ENCODE results near the gene TP53BP2. TPM values are rescaled to one million over a fixed set of nuclear protein-coding genes. Genes with fewer than 3 reads are reported as not detected.

Gene TP53BP2
- total RNA-seq, 2 donors from 2014 or later: 53.6 to 59.8 TPM

DNA sequence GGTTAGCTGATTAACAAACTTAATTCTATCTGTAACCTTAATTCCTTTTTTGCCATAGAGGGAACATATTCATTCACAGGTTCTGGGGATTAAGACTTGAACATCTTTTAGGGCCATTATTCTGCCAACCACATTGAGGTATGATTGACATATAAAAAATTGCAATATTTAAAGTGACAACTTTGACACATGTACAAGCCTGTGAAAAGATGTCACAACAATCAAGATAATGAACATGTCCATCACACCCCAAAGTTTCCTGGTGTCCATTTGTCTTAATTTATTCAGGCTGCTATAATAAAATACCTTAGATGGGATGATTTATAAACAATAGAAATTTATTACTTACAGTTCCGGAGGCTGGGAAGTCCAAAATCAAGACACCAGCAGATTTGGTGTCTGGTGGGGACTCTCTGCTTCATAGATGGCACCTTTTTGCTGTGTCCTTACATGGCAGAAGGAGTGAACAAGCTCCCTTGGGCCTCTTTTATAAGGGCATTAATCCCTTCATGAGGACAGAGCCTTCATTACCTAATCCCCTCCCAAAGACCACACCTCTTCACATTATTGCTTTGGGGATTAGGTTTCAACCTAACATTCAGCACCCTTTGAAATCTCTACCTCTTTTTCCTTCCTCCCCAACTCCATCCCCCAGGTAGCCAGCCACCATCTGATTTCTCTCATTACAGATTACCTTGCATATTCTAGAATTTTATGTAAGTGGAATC is 33.0 kb upstream of the TP53BP2 start:
- TF ChIP-seq, protein P1, sequence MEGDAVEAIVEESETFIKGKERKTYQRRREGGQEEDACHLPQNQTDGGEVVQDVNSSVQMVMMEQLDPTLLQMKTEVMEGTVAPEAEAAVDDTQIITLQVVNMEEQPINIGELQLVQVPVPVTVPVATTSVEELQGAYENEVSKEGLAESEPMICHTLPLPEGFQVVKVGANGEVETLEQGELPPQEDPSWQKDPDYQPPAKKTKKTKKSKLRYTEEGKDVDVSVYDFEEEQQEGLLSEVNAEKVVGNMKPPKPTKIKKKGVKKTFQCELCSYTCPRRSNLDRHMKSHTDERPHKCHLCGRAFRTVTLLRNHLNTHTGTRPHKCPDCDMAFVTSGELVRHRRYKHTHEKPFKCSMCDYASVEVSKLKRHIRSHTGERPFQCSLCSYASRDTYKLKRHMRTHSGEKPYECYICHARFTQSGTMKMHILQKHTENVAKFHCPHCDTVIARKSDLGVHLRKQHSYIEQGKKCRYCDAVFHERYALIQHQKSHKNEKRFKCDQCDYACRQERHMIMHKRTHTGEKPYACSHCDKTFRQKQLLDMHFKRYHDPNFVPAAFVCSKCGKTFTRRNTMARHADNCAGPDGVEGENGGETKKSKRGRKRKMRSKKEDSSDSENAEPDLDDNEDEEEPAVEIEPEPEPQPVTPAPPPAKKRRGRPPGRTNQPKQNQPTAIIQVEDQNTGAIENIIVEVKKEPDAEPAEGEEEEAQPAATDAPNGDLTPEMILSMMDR (conservative IDR thresholded peaks at IDR 0.05): no peak
- no peaks in the 10 kb centered on the region for H3K27me3 Mint-ChIP-seq (ENCODE audit: insufficient read depth)
- 100% methylated on average over 1 of the region's 1 CpG for WGBS, 2 experiments (ENCODE audit: insufficient coverage in 1 of 2, insufficient read length in 1 of 2)
- DNase-seq: no peak
- no peak overlapping the region for H3K27ac Mint-ChIP-seq
- H3K4me3 Mint-ChIP-seq: no peak overlapping the region
- peaks cover 23% of the 10 kb centered on the region for H3K9me3 Mint-ChIP-seq
- Histone ChIP-seq H3K4me3 (ENCODE audit: low read length) (no peak overlapping the region), H3K9me3 (ENCODE audit: control insufficient read depth, low read length) (peaks cover 30% of the 10 kb centered on the region), H3K27me3 (ENCODE audit: control insufficient read depth, insufficient read depth, low read length, poor library complexity, severe bottlenecking) (no peaks in the 10 kb centered on the region), H3K9ac (ENCODE audit: extremely low read depth, low read length, poor library complexity, severe bottlenecking) (no peak overlapping the region), H3K27ac (ENCODE audit: low read depth, low read length) (no peak overlapping the region), H3K4me1 (ENCODE audit: control insufficient read depth, insufficient read depth, low read length) (no peaks in the 10 kb centered on the region), H3K36me3 (ENCODE audit: control insufficient read depth, insufficient read depth, low read length) (no peaks in the 10 kb centered on the region)
- H3K4me1 Mint-ChIP-seq: no peaks in the 10 kb centered on the region
- H3K36me3 Mint-ChIP-seq (ENCODE audit: low read depth): no peaks in the 10 kb centered on the region

DNA sequence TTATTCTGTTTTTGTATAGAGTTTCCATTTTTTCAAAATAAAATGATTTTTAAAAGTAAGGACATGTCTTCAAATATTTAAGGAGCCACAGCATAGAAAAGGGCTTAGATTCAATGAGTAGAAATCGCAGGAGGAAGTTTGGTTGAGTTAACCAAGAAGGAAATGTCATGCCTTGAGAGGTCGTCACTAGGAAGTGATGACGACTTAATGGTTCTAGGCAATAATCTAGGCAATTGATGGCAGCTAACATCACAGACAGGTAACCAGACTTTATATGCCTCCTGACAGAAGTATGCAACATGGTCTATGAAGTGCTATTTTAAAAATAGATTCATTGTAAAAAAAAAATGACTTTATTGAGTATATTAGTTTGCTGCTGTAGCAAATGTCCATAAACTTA is 32.1 kb upstream of the TP53BP2 start:
- 60 to 92% methylated on average over 1 to 3 of the region's 3 CpGs for WGBS, 2 experiments (ENCODE audit: insufficient coverage in 1 of 2, insufficient read length in 1 of 2)
- peaks cover 30% of the 10 kb centered on the region for H3K9me3 ChIP-seq (ENCODE audit: control insufficient read depth, low read length)
- no peak overlapping the region for H3K4me3 ChIP-seq (ENCODE audit: low read length)
- no peak overlapping the region for H3K27ac Mint-ChIP-seq
- no peaks in the 10 kb centered on the region for H3K36me3 Mint-ChIP-seq (ENCODE audit: low read depth)
- H3K4me1 Mint-ChIP-seq: no peaks in the 10 kb centered on the region
- no peaks in the 10 kb centered on the region for H3K36me3 ChIP-seq (ENCODE audit: control insufficient read depth, insufficient read depth, low read length)
- TF ChIP-seq, protein P1 (conservative IDR thresholded peaks at IDR 0.05): no peak
- H3K4me1 ChIP-seq (ENCODE audit: control insufficient read depth, insufficient read depth, low read length): peaks cover 2% of the 10 kb centered on the region
- no peak overlapping the region for H3K9ac ChIP-seq (ENCODE audit: extremely low read depth, low read length, poor library complexity, severe bottlenecking)
- H3K27me3 Mint-ChIP-seq (ENCODE audit: insufficient read depth): no peaks in the 10 kb centered on the region
- H3K4me3 Mint-ChIP-seq: no peak overlapping the region
- H3K9me3 Mint-ChIP-seq: peaks cover 23% of the 10 kb centered on the region
- H3K27ac ChIP-seq (ENCODE audit: low read depth, low read length): no peak overlapping the region
- no peak for DNase-seq
- no peaks in the 10 kb centered on the region for H3K27me3 ChIP-seq (ENCODE audit: control insufficient read depth, insufficient read depth, low read length, poor library complexity, severe bottlenecking)

DNA sequence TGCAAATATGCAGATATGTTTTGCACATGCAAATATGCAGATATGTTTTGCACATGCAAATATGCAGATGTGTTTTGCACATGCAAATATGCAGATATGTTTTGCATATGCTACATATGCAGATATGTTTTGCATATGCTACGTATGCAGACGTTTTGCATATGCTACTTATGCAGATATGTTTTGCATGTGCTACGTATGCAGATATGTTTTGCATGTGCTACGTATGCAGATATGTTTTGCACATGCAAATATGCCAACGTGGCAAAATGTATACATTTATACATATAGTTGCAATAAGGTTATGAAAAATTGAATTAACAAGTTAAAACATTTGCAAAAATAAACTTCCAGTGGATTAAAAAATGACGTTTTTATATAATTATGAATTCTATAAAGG is 30.8 kb upstream of the TP53BP2 start:
- 39 to 70% methylated on average over 2 to 4 of the region's 6 CpGs for WGBS, 2 experiments (ENCODE audit: insufficient coverage in 1 of 2, insufficient read length in 1 of 2)
- no peak overlapping the region for H3K27ac Mint-ChIP-seq
- H3K9me3 Mint-ChIP-seq: peaks cover 23% of the 10 kb centered on the region
- no peak overlapping the region for H3K4me3 Mint-ChIP-seq
- H3K4me1 Mint-ChIP-seq: peaks cover 12% of the 10 kb centered on the region
- Histone ChIP-seq H3K27me3 (ENCODE audit: control insufficient read depth, insufficient read depth, low read length, poor library complexity, severe bottlenecking) (no peaks in the 10 kb centered on the region), H3K9ac (ENCODE audit: extremely low read depth, low read length, poor library complexity, severe bottlenecking) (no peak overlapping the region), H3K4me1 (ENCODE audit: control insufficient read depth, insufficient read depth, low read length) (peaks cover 3% of the 10 kb centered on the region), H3K36me3 (ENCODE audit: control insufficient read depth, insufficient read depth, low read length) (no peaks in the 10 kb centered on the region), H3K4me3 (ENCODE audit: low read length) (no peak overlapping the region), H3K27ac (ENCODE audit: low read depth, low read length) (no peak overlapping the region), H3K9me3 (ENCODE audit: control insufficient read depth, low read length) (peaks cover 30% of the 10 kb centered on the region)
- TF ChIP-seq, protein P1 (conservative IDR thresholded peaks at IDR 0.05): no peak
- H3K27me3 Mint-ChIP-seq (ENCODE audit: insufficient read depth): no peaks in the 10 kb centered on the region
- H3K36me3 Mint-ChIP-seq (ENCODE audit: low read depth): no peaks in the 10 kb centered on the region
- DNase-seq: no peak

Measured in endodermal cell (in vitro differentiated cells).